ENCODE measurements around the gene C15orf39. TPM values are rescaled to one million over a fixed set of nuclear protein-coding genes. Genes with fewer than 3 reads are reported as not detected.

The C15orf39 gene
- total RNA-seq, 1 donor from 2014 or later, result 73.2 TPM

- DNase-seq (no peak), ATAC-seq (ENCODE audit: low read depth) (no peak)
- Mint-ChIP-seq H3K36me3 (ENCODE audit: low read depth) (no peaks in the 10 kb centered on the region), H3K27ac (no peak overlapping the region), H3K4me1 (peaks cover 11% of the 10 kb centered on the region), H3K9me3 (no peaks in the 10 kb centered on the region), H3K27me3 (peaks cover 10% of the 10 kb centered on the region), H3K4me3 (no peak overlapping the region)
- POLR2A ChIA-PET, result no interaction called here
- no peak for TF ChIP-seq CTCF (IDR thresholded peaks at IDR 0.05)
- CTCF ChIA-PET, result no interaction called here
- intact Hi-C loops (cut with micrococcal nuclease), result no loop called here
These were observed 47.1 kb upstream of the C15orf39 start for GRCh38 chr15:75154461-75155062.

- DNase-seq (no peak), ATAC-seq (ENCODE audit: low read depth) (no peak)
- ChIA-PET POLR2A (no interaction called here), CTCF (interaction anchor here (1.1 kb wide), 1 partner anchor 48 kb away, joined by 3 read pairs; no protein-coding TSS in a partner anchor)
- intact Hi-C loops (cut with micrococcal nuclease), result no loop called here
- no peak overlapping the region for H3K27ac Mint-ChIP-seq
- H3K36me3 Mint-ChIP-seq (ENCODE audit: low read depth), result no peaks in the 10 kb centered on the region
- H3K4me1 Mint-ChIP-seq, result peaks cover 11% of the 10 kb centered on the region
- no peak overlapping the region for H3K4me3 Mint-ChIP-seq
- TF ChIP-seq CTCF (IDR thresholded peaks at IDR 0.05), result no peak
- peaks cover 16% of the 10 kb centered on the region for H3K27me3 Mint-ChIP-seq
- H3K9me3 Mint-ChIP-seq, result no peaks in the 10 kb centered on the region
These were observed 45.1 kb upstream of the C15orf39 start for GRCh38 chr15:75156326-75157215.

- H3K27ac Mint-ChIP-seq, result no peak overlapping the region
- H3K4me1 Mint-ChIP-seq, result peaks cover 8% of the 10 kb centered on the region
- no peak for DNase-seq
- no peak for TF ChIP-seq CTCF (IDR thresholded peaks at IDR 0.05)
- ChIA-PET POLR2A (no interaction called here), CTCF (no interaction called here)
- no peak for ATAC-seq (ENCODE audit: low read depth)
- H3K4me3 Mint-ChIP-seq, result no peak overlapping the region
- peaks cover 16% of the 10 kb centered on the region for H3K27me3 Mint-ChIP-seq
- H3K9me3 Mint-ChIP-seq, result no peaks in the 10 kb centered on the region
- no peaks in the 10 kb centered on the region for H3K36me3 Mint-ChIP-seq (ENCODE audit: low read depth)
- intact Hi-C loops (cut with micrococcal nuclease), result no loop called here
These were observed 43.3 kb upstream of the C15orf39 start for GRCh38 chr15:75158402-75158801.

GRCh38 chr15:75159244-75159643 lies 42.4 kb upstream of the C15orf39 start:
- TF ChIP-seq CTCF (IDR thresholded peaks at IDR 0.05), result no peak
- POLR2A ChIA-PET, result no interaction called here
- H3K9me3 Mint-ChIP-seq, result no peaks in the 10 kb centered on the region
- intact Hi-C loops (cut with micrococcal nuclease), result no loop called here
- no peak for ATAC-seq (ENCODE audit: low read depth)
- DNase-seq, result no peak
- no peaks in the 10 kb centered on the region for H3K36me3 Mint-ChIP-seq (ENCODE audit: low read depth)
- no peak overlapping the region for H3K27ac Mint-ChIP-seq
- H3K4me1 Mint-ChIP-seq, result peaks cover 3% of the 10 kb centered on the region
- H3K4me3 Mint-ChIP-seq, result no peak overlapping the region
- peaks cover 14% of the 10 kb centered on the region for H3K27me3 Mint-ChIP-seq
- CTCF ChIA-PET, result no interaction called here

- H3K27me3 Mint-ChIP-seq, result peaks cover 8% of the 10 kb centered on the region
These were observed 40.4 kb upstream of the C15orf39 start for GRCh38 chr15:75161106-75161916.

More at GRCh38 chr15:75161106-75161916, 40.4 kb upstream of the C15orf39 start:
- H3K4me3 Mint-ChIP-seq, result no peak overlapping the region
- DNase-seq (no peak), ATAC-seq (ENCODE audit: low read depth) (no peak)
- ChIA-PET CTCF (no interaction called here), POLR2A (no interaction called here)
- H3K36me3 Mint-ChIP-seq (ENCODE audit: low read depth), result no peaks in the 10 kb centered on the region
- H3K9me3 Mint-ChIP-seq, result no peaks in the 10 kb centered on the region
- intact Hi-C loops (cut with micrococcal nuclease), result no loop called here
- H3K4me1 Mint-ChIP-seq, result peaks cover 8% of the 10 kb centered on the region
- H3K27ac Mint-ChIP-seq, result no peak overlapping the region
- no peak for TF ChIP-seq CTCF (IDR thresholded peaks at IDR 0.05)

All from activated B cell treated with CpG ODN at 0.5 μM for 24 hours (primary cell).